Measurements from ENCODE around the gene PNKP.
A peak's percentile ranks its signal among the peaks of the same experiment; 100 is the strongest.

PNKP gene

DNA sequence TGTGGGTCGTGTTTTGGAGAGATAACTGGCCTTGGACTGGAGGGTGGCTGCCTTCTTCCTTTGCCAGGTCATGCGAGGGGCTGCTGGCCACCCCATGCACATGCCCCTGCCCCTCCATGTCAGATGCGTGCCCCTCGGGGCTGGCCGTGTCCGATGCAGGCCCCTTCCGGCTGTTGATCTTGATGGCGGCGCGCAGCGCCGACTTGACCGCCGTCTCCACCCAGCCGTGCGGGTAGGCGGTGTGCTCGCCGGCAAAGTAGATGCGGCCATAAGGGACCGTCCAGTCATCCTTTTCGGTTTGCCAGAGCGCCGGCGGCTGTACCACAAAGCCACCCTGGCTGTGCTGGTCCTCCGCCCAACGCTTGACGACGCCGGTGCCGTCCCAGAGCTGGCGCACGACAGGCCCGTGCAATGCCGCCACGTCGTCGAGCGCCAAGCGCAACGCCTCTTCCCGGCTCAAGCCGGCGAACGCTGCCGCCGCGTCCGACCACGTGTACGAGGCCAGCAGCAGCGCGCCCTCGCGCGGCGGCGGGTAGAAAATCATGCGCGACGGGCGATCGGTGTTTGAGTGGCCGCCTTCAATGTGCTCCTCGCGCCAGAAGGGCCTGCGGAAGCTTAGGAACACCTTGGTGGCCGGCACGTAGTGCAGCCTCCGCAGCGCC is 22.4 kb upstream of the PNKP start:
- in situ Hi-C loops (cut with HindIII; ENCODE audit: low sequenced_read_pairs) = no loop called here
- TF ChIP-seq CTCF (IDR thresholded peaks at IDR 0.05; ENCODE audit: low read depth, low read length) = peak; percentile 70
- DNase-seq (ENCODE audit: low read depth, low spot score) = peak; percentile 65
- no peak overlapping the region for H3K4me3 ChIP-seq (ENCODE audit: low read depth, low read length)

DNA sequence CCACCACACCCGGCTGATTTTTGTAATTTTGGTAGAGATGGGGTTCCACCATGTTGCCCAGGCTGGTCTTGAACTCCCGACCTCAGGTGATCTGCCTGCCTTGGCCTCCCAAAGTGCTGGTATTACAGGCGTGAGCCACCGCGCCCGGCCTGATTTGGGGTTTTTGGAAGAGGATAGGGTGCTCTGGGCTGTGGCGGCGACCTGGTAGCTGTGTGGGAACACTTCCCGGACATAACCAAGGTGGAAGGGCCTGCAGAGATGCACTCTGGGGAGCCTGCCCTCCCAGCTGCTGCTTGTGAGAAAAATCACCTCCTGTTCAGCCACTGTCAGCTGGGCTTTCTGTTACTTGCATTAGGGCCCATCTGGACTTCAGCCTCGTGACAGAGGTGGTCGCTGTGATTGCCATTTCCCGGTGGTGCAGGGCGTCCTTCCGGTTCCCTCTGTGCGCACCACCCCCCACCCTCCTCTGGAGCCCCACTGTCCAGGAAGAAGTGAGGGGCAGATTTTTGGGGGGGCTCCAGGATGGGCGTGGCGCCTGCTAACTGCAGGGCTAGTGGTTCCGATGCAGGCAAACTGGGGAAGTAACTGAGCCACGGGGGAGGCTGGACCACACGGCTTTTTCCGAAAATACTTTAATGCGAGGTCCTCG is 21.8 kb upstream of the PNKP start:
- DNase-seq (ENCODE audit: low read depth, low spot score) = no peak
- in situ Hi-C loops (cut with HindIII; ENCODE audit: low sequenced_read_pairs) = no loop called here
- TF ChIP-seq CTCF (IDR thresholded peaks at IDR 0.05; ENCODE audit: low read depth, low read length) = no peak

GRCh38 chr19:49888510-49888824 is 21.1 kb upstream of the PNKP start:
- in situ Hi-C loops (cut with HindIII; ENCODE audit: low sequenced_read_pairs) = no loop called here
- DNase-seq (ENCODE audit: low read depth, low spot score) = no peak
- no peak for TF ChIP-seq CTCF (IDR thresholded peaks at IDR 0.05; ENCODE audit: low read depth, low read length)
- no peak overlapping the region for H3K4me3 ChIP-seq (ENCODE audit: low read depth, low read length)

More for the DNA sequence above, 21.8 kb upstream of the PNKP start:
- no peak overlapping the region for H3K4me3 ChIP-seq (ENCODE audit: low read depth, low read length)

- DNase-seq (ENCODE audit: low read depth, low spot score) = no peak
- in situ Hi-C loops (cut with HindIII; ENCODE audit: low sequenced_read_pairs) = no loop called here
- no peak overlapping the region for H3K4me3 ChIP-seq (ENCODE audit: low read depth, low read length)
- TF ChIP-seq CTCF (IDR thresholded peaks at IDR 0.05; ENCODE audit: low read depth, low read length) = no peak
These were observed 20.5 kb upstream of the PNKP start for GRCh38 chr19:49887665-49888509.

- H3K4me3 ChIP-seq (ENCODE audit: low read depth, low read length) = no peak overlapping the region
- no peak for DNase-seq (ENCODE audit: low read depth, low spot score)
- no peak for TF ChIP-seq CTCF (IDR thresholded peaks at IDR 0.05; ENCODE audit: low read depth, low read length)
- in situ Hi-C loops (cut with HindIII; ENCODE audit: low sequenced_read_pairs) = no loop called here
These were observed 19.8 kb upstream of the PNKP start for GRCh38 chr19:49887037-49887664.

DNA sequence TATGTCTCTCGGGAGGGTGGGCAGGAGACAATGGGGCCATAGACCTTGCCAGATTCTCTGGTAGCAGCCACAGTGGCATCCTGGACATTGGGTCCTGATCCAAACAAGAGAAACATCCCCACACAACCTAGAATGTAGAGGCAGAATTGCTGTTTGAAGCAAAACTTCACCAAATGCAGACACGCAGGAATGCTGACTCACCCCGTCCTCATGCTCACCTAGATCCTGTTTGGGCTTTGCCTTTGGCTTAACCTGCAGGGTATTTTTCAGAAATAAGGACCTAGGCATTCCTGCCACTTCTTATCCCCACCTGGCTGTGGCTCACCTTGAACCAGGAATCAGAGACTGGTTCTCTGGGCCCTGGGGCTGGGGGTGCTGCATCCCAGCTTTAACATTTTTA is 17.4 kb upstream of the PNKP start:
- TF ChIP-seq CTCF (IDR thresholded peaks at IDR 0.05; ENCODE audit: low read depth, low read length) = no peak
- no peak for DNase-seq (ENCODE audit: low read depth, low spot score)
- in situ Hi-C loops (cut with HindIII; ENCODE audit: low sequenced_read_pairs) = no loop called here
- H3K4me3 ChIP-seq (ENCODE audit: low read depth, low read length) = no peak overlapping the region

All from astrocyte of the spinal cord (primary cell).